Measurements from ENCODE around the gene CLEC18C.
"Not testable (repeated sequence)": the region's sequence is repeated elsewhere in the genome, so short reads cannot be mapped to it uniquely, and the experiment has no call there.

- TF ChIP-seq POLR2AphosphoS5 (IDR thresholded peaks at IDR 0.05); POLR2A (IDR thresholded peaks at IDR 0.05); CTCF (IDR thresholded peaks at IDR 0.05 in 8 of 11, conservative IDR thresholded peaks at IDR 0.05 in 3 of 11): not testable (repeated sequence)
Measured at GRCh38 chr16:70223971-70224513, 50.5 kb downstream of the CLEC18C start.

Data from spleen (tissue), 7 donors.